BLaER1 treated with 17β-estradiol and CSF1 and Interleukin-3, amounts not matched to agents 10 nM and 100 nM (cell line): ENCODE results near the gene ITSN1.
"Not testable (repeated sequence)": the region's sequence is repeated elsewhere in the genome, so short reads cannot be mapped to it uniquely, and the experiment has no call there.

Experiments
- H3K27ac ChIP-seq, 11 experiments: shearing (Covaris generic); formaldehyde crosslinking; 2 replicates each; pipeline ENCODE4 v1.8.1; 2022
- H3K27me3 ChIP-seq, 11 experiments: shearing (Covaris generic); formaldehyde crosslinking; 2 replicates each; pipeline ENCODE4 v1.8.1; 2022
- H3K36me3 ChIP-seq, 11 experiments: shearing (Covaris generic); formaldehyde crosslinking; 2 replicates each; pipeline ENCODE4 v1.8.1; 2022
- H3K4me1 ChIP-seq, 10 experiments: shearing (Covaris generic); formaldehyde crosslinking; 2 replicates each; pipeline ENCODE4 v1.8.1; 2022
- H3K4me2 ChIP-seq, 11 experiments: shearing (Covaris generic); formaldehyde crosslinking; 2 replicates each; pipeline ENCODE4 v1.8.1; 2022
- H3K4me3 ChIP-seq, 10 experiments: shearing (Covaris generic); formaldehyde crosslinking; 2 replicates each; pipeline ENCODE4 v1.8.1; 2022
- H3K9ac ChIP-seq, 11 experiments: shearing (Covaris generic); formaldehyde crosslinking; 2 replicates each; pipeline ENCODE4 v1.8.1; 2022
- H3K9me3 ChIP-seq, 11 experiments: shearing (Covaris generic); formaldehyde crosslinking; replicated peaks in 1 of 11; 2 replicates each; pipeline ENCODE4 v1.8.1; 2022
- H4K20me1 ChIP-seq, 11 experiments: shearing (Covaris generic); formaldehyde crosslinking; 2 replicates each; pipeline ENCODE4 v1.8.1; 2022
- Cebpa-rat ChIP-seq, 11 experiments: shearing (Covaris generic); IDR thresholded peaks; 2 replicates each; pipeline ENCODE4 v1.8.1; 2022

ITSN1 gene

DNA sequence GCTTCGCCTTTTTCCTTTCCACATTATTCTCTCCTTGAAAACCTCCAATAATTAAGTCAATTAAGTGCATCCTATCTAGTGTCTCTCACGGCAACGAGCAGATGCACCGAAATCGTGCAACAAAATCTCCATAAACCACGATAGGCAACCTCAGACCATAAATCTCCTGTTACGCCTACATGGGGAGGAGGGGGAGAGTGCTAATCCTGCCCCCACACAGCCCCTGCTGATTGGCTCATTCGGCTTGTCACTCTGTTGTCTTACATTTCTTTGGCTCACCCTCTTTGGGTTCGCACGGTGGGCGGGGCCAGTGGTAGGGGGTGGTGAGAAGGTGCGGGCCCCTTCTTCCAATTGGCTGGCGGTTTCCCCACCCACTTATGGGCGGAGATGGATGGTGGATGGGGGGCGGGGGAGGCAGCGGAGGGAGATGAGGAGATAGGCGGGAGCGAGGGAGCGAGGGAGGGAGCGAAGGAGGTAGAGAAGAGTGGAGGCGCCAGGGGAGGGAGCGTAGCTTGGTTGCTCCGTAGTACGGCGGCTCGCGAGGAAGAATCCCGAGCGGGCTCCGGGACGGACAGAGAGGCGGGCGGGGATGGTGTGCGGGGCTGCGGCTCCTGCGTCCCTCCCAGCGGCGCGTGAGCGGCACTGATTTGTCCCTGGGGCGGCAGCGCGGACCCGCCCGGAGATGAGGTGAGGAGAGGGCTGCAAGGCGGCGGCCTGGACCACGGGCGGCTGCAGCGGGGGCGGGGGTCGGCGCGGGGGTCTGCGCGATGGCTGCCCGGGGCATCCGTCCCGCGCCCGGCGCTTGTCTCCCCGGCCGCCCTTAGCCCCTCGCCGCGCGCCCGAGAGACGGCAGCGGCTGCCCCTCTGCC lies at the start of gene ITSN1:
Gene ITSN1 (plus strand): TSS at position 475 of the 869 bp plus-strand sequence. CDS start 76,328 bp downstream, outside the sequence.
- H3K4me1 ChIP-seq, result peaks cover 12 to 57% (median 21%) of the 10 kb centered on the region in 10 experiments
- no peak for TF ChIP-seq Cebpa-rat (IDR thresholded peaks at IDR 0.05)
- H3K36me3 ChIP-seq, result peaks cover 0 to 21% (median 10%) of the 10 kb centered on the region in 11 experiments; a peak in 17 of 22 replicates
- H3K27me3 ChIP-seq, result peaks cover 5 to 38% (median 33%) of the 10 kb centered on the region in 11 experiments; a peak in 20 of 22 replicates
- peak within 1 kb of the TSS; percentile 86 to 99 (median 93) for H3K4me2 ChIP-seq
- peaks cover 26 to 61% (median 38%) of the 10 kb centered on the region in 11 experiments; a peak in 21 of 22 replicates for H4K20me1 ChIP-seq
- peaks cover 0 to 2% (median 0%) of the 10 kb centered on the region in 11 experiments; a peak in 1 of 22 replicates for H3K9me3 ChIP-seq
- H3K4me3 ChIP-seq, result peak within 1 kb of the TSS; percentile 87 to 97 (median 95)
- H3K9ac ChIP-seq, result peak within 1 kb of the TSS; percentile 81 to 90 (median 86)
- H3K27ac ChIP-seq, result peak within 1 kb of the TSS; percentile 66 to 88 (median 84)

DNA sequence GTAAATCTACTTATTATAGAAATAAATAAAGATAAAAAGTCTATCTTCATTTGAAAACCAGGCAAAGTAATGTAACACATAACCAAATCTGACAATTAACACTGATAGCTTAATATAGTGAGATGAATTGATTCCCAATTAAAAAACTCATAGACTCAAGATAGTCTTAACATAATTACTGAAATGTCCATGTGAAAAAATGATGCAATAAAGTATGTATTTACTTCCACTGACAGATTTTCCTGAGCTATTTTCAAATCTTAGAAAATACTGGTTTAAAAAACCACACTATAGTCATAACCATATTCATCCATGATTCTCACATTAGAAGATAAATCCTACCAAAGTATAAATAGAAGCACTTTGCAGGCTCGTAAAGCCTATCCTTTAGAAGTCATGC lies 44.2 kb upstream of the ITSN1 start:
- H3K4me1 ChIP-seq, result no peaks in the 10 kb centered on the region
- H3K9me3 ChIP-seq, result no peaks in the 10 kb centered on the region
- no peak overlapping the region for H3K4me2 ChIP-seq
- H4K20me1 ChIP-seq, result no peaks in the 10 kb centered on the region
- H3K9ac ChIP-seq, result no peak overlapping the region
- H3K27ac ChIP-seq, result no peak overlapping the region
- no peak overlapping the region for H3K4me3 ChIP-seq
- H3K27me3 ChIP-seq, result no peaks in the 10 kb centered on the region
- TF ChIP-seq Cebpa-rat (IDR thresholded peaks at IDR 0.05), result no peak
- peaks cover 75 to 100% (median 92%) of the 10 kb centered on the region in 11 experiments for H3K36me3 ChIP-seq

DNA sequence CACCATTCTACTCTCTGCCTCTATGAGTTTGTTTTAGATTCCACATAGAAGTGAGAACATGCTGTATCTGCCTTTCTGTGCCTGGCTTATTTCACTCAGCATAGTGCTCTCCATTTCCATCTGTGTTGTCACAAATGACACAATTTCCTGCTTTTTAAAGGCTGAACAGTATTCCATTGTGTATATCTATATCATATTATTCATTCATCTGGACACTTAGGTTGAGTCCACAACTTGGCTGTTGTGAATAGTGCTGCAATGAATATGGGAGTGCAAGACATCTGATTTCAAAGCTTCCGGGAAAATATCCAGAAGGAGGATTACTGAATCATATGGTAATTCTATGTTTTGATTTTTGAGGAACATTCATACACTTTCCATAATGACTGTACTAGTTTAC lies 33.7 kb upstream of the ITSN1 start:
- H3K4me1 ChIP-seq, result no peaks in the 10 kb centered on the region
- H3K9ac ChIP-seq, result no peak overlapping the region
- H3K27me3 ChIP-seq, result no peaks in the 10 kb centered on the region
- no peak for TF ChIP-seq Cebpa-rat (IDR thresholded peaks at IDR 0.05)
- H3K36me3 ChIP-seq, result peaks cover 40 to 98% (median 77%) of the 10 kb centered on the region in 11 experiments
- H3K4me2 ChIP-seq, result no peak overlapping the region
- no peak overlapping the region for H3K4me3 ChIP-seq
- H3K9me3 ChIP-seq, result no peaks in the 10 kb centered on the region
- no peaks in the 10 kb centered on the region for H4K20me1 ChIP-seq
- H3K27ac ChIP-seq, result no peak overlapping the region

DNA sequence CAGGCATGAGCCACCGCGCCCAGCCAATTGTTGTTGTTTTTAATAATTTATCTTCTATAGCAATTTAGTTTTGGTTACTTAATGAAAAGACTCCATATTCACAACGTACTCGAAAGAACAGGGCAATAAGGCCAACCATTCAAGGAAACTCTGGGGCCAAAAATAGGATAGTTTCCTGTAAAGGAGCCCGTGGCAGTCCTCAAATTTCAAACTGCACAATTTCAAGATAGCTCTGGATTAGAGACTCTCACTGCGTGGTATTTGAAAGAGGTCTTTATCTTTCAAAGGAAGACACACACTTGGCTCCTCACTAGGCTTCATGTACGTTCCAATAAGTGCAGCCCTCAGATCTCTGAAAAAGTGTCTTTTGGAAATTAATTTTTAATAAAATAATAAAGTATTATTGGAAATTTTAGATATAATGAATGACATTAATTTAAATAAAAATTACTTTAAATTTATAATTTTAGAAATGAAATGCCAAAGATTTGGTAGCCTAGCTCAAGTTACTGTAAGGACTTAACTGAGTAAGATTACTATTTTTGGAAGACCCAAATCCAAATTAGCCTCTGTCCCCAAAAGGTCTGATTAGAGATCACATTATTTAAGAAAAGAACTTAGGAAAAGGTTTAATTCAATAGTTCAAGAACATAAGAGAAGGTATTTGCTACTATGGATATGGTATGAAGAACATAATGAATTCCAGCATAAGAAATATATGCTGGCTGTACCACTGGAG lies 31.1 kb upstream of the ITSN1 start:
- Histone ChIP-seq H3K9me3 (no peaks in the 10 kb centered on the region), H3K27ac (no peak overlapping the region), H3K27me3 (no peaks in the 10 kb centered on the region), H3K4me2 (no peak overlapping the region), H3K9ac (no peak overlapping the region), H3K36me3 (peaks cover 43 to 98% (median 81%) of the 10 kb centered on the region in 11 experiments), H4K20me1 (no peaks in the 10 kb centered on the region), H3K4me1 (no peaks in the 10 kb centered on the region), H3K4me3 (no peak overlapping the region)
- no peak for TF ChIP-seq Cebpa-rat (IDR thresholded peaks at IDR 0.05)

GRCh38 chr21:33617565-33617964 lies 24.7 kb upstream of the ITSN1 start:
- H3K4me1 ChIP-seq, H3K27ac ChIP-seq, H3K27me3 ChIP-seq, H3K9me3 ChIP-seq, H3K4me3 ChIP-seq, H4K20me1 ChIP-seq, H3K9ac ChIP-seq: not testable (repeated sequence)
- Histone ChIP-seq H3K36me3 (peaks cover 54 to 98% (median 85%) of the 10 kb centered on the region in 11 experiments), H3K4me2 (peak overlapping the region in 2 of 11 experiments; percentile 4 to 43; a peak in 1 of 22 replicates)

- Histone ChIP-seq H3K27me3 (no peaks in the 10 kb centered on the region), H3K9me3 (no peaks in the 10 kb centered on the region), H4K20me1 (no peaks in the 10 kb centered on the region), H3K9ac (no peak overlapping the region), H3K27ac (no peak overlapping the region), H3K4me3 (no peak overlapping the region), H3K4me2 (no peak overlapping the region), H3K36me3 (peaks cover 56 to 98% (median 83%) of the 10 kb centered on the region in 11 experiments), H3K4me1 (peaks cover 0 to 8% (median 2%) of the 10 kb centered on the region in 10 experiments; a peak in 5 of 20 replicates)
- no peak for TF ChIP-seq Cebpa-rat (IDR thresholded peaks at IDR 0.05)
Measured at GRCh38 chr21:33618407-33618806, 23.9 kb upstream of the ITSN1 start.

GRCh38 chr21:33619726-33620125 lies 22.6 kb upstream of the ITSN1 start:
- H3K4me2 ChIP-seq, result no peak overlapping the region
- H3K4me1 ChIP-seq, result peaks cover 0 to 8% (median 2%) of the 10 kb centered on the region in 10 experiments; a peak in 5 of 20 replicates
- no peak for TF ChIP-seq Cebpa-rat (IDR thresholded peaks at IDR 0.05)
- no peaks in the 10 kb centered on the region for H3K9me3 ChIP-seq
- H3K27me3 ChIP-seq, result no peaks in the 10 kb centered on the region
- H3K36me3 ChIP-seq, result peaks cover 64 to 97% (median 82%) of the 10 kb centered on the region in 11 experiments
- H3K27ac ChIP-seq, result no peak overlapping the region
- no peaks in the 10 kb centered on the region for H4K20me1 ChIP-seq
- no peak overlapping the region for H3K9ac ChIP-seq
- no peak overlapping the region for H3K4me3 ChIP-seq

DNA sequence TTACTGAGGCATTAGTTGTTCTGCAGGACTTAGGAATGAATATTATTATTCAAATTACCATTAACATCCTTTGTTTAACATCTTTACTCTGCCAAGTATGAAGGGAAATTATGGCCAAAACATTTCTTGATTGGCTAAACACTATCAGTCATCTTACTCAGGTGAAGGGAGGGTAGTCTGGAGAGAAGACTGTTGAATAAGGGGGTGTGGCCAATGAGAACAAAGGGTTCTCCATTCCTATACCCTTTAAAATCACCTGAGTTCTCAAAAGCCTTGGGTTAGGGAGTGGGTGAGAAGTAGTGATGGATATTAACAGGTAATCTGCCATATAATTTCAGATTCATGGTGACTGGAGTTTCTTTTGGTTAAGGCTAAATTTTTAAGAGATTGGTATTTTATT lies 20.0 kb upstream of the ITSN1 start:
- H3K36me3 ChIP-seq, result peaks cover 63 to 98% (median 78%) of the 10 kb centered on the region in 11 experiments
- no peak overlapping the region for H3K4me2 ChIP-seq
- no peak overlapping the region for H3K27ac ChIP-seq
- no peaks in the 10 kb centered on the region for H3K27me3 ChIP-seq
- H3K9ac ChIP-seq, result no peak overlapping the region
- no peak for TF ChIP-seq Cebpa-rat (IDR thresholded peaks at IDR 0.05)
- H3K4me3 ChIP-seq, result no peak overlapping the region
- H4K20me1 ChIP-seq, result peaks cover 0 to 13% (median 0%) of the 10 kb centered on the region in 11 experiments; a peak in 6 of 22 replicates
- peaks cover 0 to 13% (median 2%) of the 10 kb centered on the region in 10 experiments; a peak in 5 of 20 replicates for H3K4me1 ChIP-seq
- no peaks in the 10 kb centered on the region for H3K9me3 ChIP-seq

GRCh38 chr21:33626151-33626550 lies 16.1 kb upstream of the ITSN1 start:
- not testable (repeated sequence) for H3K9me3 ChIP-seq, H3K27me3 ChIP-seq, H3K4me2 ChIP-seq, H3K27ac ChIP-seq, H3K9ac ChIP-seq, H3K4me1 ChIP-seq, H3K4me3 ChIP-seq
- Histone ChIP-seq H4K20me1 (peaks cover 0 to 17% (median 0%) of the 10 kb centered on the region in 11 experiments; a peak in 6 of 22 replicates), H3K36me3 (peaks cover 61 to 98% (median 87%) of the 10 kb centered on the region in 11 experiments)
